ENCODE results near the gene TIFAB.

DNA sequence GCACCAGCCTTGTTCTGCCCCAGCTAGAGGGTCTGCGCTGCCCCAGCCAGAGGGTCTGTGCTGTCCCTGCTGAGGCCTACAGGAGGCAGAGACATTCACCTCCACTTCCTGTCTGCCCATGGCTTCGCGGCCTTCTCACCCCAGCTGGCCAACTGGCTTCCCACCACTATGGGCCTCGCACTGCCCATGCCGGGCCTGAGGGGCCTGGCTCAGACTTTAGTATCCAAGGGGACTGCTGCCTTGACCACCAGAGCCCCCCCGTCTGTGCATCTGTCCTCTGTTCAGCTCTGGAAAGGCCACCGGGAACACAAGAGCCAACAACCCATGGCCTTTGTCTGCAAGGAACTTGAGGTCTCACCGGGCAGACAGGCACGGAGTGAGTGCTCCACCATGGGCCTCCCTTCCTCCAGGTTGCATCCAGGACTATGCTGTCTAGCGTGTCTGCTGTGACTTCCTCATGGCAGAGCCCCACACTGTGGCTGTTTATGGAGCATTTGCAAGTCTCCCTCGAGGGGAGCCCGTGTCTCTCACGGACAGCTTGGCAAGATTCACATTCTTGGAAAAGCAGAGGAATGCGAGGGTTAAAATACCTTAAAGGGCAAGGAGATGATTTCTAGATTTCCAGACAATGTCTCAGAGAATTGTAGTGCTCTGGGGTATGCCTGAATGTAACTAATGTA, 6.7 kb downstream of the TIFAB start:
- no peak for TF ChIP-seq EZH2 (IDR thresholded peaks at IDR 0.05; ENCODE audit: low read length, unreplicated experiment)
- TF ChIP-seq, protein P1, sequence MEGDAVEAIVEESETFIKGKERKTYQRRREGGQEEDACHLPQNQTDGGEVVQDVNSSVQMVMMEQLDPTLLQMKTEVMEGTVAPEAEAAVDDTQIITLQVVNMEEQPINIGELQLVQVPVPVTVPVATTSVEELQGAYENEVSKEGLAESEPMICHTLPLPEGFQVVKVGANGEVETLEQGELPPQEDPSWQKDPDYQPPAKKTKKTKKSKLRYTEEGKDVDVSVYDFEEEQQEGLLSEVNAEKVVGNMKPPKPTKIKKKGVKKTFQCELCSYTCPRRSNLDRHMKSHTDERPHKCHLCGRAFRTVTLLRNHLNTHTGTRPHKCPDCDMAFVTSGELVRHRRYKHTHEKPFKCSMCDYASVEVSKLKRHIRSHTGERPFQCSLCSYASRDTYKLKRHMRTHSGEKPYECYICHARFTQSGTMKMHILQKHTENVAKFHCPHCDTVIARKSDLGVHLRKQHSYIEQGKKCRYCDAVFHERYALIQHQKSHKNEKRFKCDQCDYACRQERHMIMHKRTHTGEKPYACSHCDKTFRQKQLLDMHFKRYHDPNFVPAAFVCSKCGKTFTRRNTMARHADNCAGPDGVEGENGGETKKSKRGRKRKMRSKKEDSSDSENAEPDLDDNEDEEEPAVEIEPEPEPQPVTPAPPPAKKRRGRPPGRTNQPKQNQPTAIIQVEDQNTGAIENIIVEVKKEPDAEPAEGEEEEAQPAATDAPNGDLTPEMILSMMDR (conservative IDR thresholded peaks at IDR 0.05; ENCODE audit: low read depth, low read length): no peak
- no peak for TF ChIP-seq EZH2phosphoT487 (IDR thresholded peaks at IDR 0.05; ENCODE audit: borderline replicate concordance, low read length)
